Measurements from ENCODE around the gene REEP5. TPM values are rescaled to one million over a fixed set of nuclear protein-coding genes. Genes with fewer than 3 reads are reported as not detected.
A peak's percentile ranks its signal among the peaks of the same experiment; 100 is the strongest.
"Not testable (repeated sequence)": the region's sequence is repeated elsewhere in the genome, so short reads cannot be mapped to it uniquely, and the experiment has no call there.

Gene REEP5
- total RNA-seq, 2 donors from 2014 or later: 51.0 to 63.8 TPM

- no peaks in the 10 kb centered on the region for H3K9me3 Mint-ChIP-seq
- ATAC-seq (replicated peaks in 1 of 2): peak in 1 of 2 donors; percentile 16
- H3K4me3 Mint-ChIP-seq: peak overlapping the region; percentile 83 to 98
- H3K36me3 Mint-ChIP-seq (ENCODE audit: insufficient read depth in 2 of 2): peaks cover 6 to 9% of the 10 kb centered on the region in 2 donors
- no peaks in the 10 kb centered on the region for H3K27me3 Mint-ChIP-seq (ENCODE audit: low read depth)
- DNase-seq: peak; percentile 11 to 31
- H3K27ac Mint-ChIP-seq: peak overlapping the region; percentile 83
- H3K4me1 Mint-ChIP-seq (ENCODE audit: low read depth): peaks cover 64% of the 10 kb centered on the region
Measured at GRCh38 chr5:112923148-112923917, 1.3 kb upstream of the REEP5 start.

DNA sequence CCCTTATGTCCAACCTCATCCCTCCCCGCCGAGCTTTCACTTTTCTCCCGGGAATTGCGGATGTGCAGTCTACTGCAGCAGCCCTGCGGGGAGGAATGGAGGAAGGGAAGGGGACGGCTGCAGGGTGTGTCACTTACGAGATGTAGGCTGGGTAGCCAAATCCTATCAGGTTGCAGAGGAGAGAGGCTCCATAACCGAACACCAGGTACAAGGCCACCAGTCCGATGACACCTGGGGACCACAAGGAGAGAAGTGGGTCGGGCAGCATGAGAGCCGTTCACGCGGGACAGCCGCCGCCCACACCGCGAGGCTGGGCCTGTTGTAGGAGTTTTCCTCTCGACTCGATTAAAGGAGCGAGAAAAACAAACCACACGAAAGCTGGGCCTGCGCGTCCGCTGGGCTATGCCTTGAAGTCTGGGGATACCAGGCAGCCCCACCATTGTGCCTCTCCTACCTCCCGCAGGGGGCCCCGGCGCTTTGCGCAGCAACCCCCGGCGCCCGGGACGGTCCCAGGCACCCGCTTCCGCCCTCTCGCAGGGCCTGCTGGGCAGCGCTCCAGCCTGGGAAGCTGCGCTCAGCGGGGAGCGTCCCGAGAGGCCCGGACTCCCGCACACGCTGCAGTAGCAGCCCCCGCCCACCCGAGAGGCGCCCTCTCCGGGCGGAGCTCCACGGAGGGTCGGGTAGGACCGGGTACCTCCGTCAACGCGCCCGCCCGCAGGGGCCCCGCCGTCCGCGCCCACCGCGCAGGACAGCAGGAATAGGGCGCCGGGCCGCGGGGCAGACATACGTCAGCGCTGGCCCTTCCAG lies 798 bp downstream of the REEP5 start:
- Mint-ChIP-seq H3K27ac (peak overlapping the region; percentile 92), H3K9me3 (no peaks in the 10 kb centered on the region), H3K4me3 (peak overlapping the region; percentile 83 to 98), H3K27me3 (ENCODE audit: low read depth) (no peaks in the 10 kb centered on the region), H3K36me3 (ENCODE audit: insufficient read depth in 2 of 2) (peaks cover 6 to 19% of the 10 kb centered on the region in 2 donors), H3K4me1 (ENCODE audit: low read depth) (peaks cover 76% of the 10 kb centered on the region)
- DNase-seq (peak; percentile 70), ATAC-seq (replicated peaks in 1 of 2) (peak; percentile 59 to 63)

- H3K9me3 Mint-ChIP-seq: no peaks in the 10 kb centered on the region
- H3K4me1 Mint-ChIP-seq (ENCODE audit: low read depth): peaks cover 88% of the 10 kb centered on the region
- H3K27ac Mint-ChIP-seq: peak overlapping the region; percentile 92
- peaks cover 9 to 26% of the 10 kb centered on the region in 2 donors for H3K36me3 Mint-ChIP-seq (ENCODE audit: insufficient read depth in 2 of 2)
- H3K27me3 Mint-ChIP-seq (ENCODE audit: low read depth): no peaks in the 10 kb centered on the region
- peak overlapping the region; percentile 83 to 98 for H3K4me3 Mint-ChIP-seq
- ATAC-seq (replicated peaks in 1 of 2) (peak; percentile 25 to 44), DNase-seq (no peak)
Measured at GRCh38 chr5:112919972-112920371, 2.1 kb downstream of the REEP5 start.

DNA sequence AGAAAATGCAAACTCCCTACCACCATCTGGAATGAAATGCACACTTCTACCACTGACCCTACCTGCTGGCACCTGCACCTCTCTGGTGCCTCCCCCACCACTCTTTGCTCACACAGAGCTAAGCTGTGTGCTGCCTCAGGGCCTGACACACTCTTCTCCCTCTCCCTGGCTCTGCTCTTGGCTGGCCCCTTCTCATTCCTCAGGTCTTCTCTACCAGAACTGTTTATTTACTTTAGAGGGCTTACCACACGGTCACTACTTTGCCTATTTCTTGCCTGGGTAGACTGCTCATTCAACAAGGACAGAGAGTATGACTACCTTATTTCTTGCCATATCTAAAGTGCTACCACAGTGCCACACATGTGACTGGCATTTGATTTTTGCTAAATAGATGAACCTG lies 3.3 kb downstream of the REEP5 start:
- H3K36me3 Mint-ChIP-seq (ENCODE audit: insufficient read depth in 2 of 2): peaks cover 9 to 27% of the 10 kb centered on the region in 2 donors
- H3K4me3 Mint-ChIP-seq: peak overlapping the region in 1 of 2 donors; percentile 30
- H3K27me3 Mint-ChIP-seq (ENCODE audit: low read depth): no peaks in the 10 kb centered on the region
- H3K9me3 Mint-ChIP-seq: no peaks in the 10 kb centered on the region
- H3K4me1 Mint-ChIP-seq (ENCODE audit: low read depth): peaks cover 86% of the 10 kb centered on the region
- ATAC-seq (replicated peaks in 1 of 2) (no peak), DNase-seq (no peak)
- H3K27ac Mint-ChIP-seq: no peak overlapping the region

- Mint-ChIP-seq H3K4me1 (ENCODE audit: low read depth) (peaks cover 84% of the 10 kb centered on the region), H3K27ac (no peak overlapping the region), H3K27me3 (ENCODE audit: low read depth) (no peaks in the 10 kb centered on the region), H3K36me3 (ENCODE audit: insufficient read depth in 2 of 2) (peaks cover 10 to 30% of the 10 kb centered on the region in 2 donors), H3K4me3 (peak overlapping the region in 1 of 2 donors; percentile 30), H3K9me3 (no peaks in the 10 kb centered on the region)
- no peak for ATAC-seq (replicated peaks in 1 of 2)
- no peak for DNase-seq
Measured at GRCh38 chr5:112918136-112918535, 3.9 kb downstream of the REEP5 start.

- H3K27ac Mint-ChIP-seq: no peak overlapping the region
- DNase-seq (no peak), ATAC-seq (replicated peaks in 1 of 2) (no peak)
- H3K4me3 Mint-ChIP-seq: no peak overlapping the region
- peaks cover 84% of the 10 kb centered on the region for H3K4me1 Mint-ChIP-seq (ENCODE audit: low read depth)
- H3K27me3 Mint-ChIP-seq (ENCODE audit: low read depth): no peaks in the 10 kb centered on the region
- peaks cover 11 to 37% of the 10 kb centered on the region in 2 donors for H3K36me3 Mint-ChIP-seq (ENCODE audit: insufficient read depth in 2 of 2)
- H3K9me3 Mint-ChIP-seq: no peaks in the 10 kb centered on the region
Measured at GRCh38 chr5:112917453-112917995, 4.5 kb downstream of the REEP5 start.

DNA sequence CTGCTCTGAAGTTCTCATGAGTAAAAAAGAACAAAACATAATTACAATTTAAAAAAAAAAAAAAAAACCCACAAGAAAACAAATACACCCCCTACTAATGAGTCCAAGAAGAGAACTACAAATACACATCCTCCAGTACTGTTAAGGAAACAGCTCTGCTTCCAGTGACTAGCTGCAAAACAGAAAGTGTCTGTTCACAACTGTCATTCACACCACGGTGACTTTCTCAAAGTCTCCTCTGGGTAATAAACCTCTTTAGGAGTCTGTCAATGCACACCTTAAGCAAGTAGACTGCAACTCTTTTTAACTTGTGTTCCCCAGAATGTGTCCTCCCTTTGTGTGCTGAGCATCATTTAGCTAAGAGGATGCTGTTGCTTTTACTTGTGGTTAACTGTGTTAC lies 6.2 kb downstream of the REEP5 start:
- ATAC-seq (replicated peaks in 1 of 2) (peak in 1 of 2 donors; percentile 45), DNase-seq (no peak)
- H3K27ac Mint-ChIP-seq: peak overlapping the region; percentile 4
- H3K4me3 Mint-ChIP-seq: peak overlapping the region; percentile 6 to 45
- no peaks in the 10 kb centered on the region for H3K9me3 Mint-ChIP-seq
- peaks cover 8 to 41% of the 10 kb centered on the region in 2 donors for H3K36me3 Mint-ChIP-seq (ENCODE audit: insufficient read depth in 2 of 2)
- H3K4me1 Mint-ChIP-seq (ENCODE audit: low read depth): peaks cover 85% of the 10 kb centered on the region
- no peaks in the 10 kb centered on the region for H3K27me3 Mint-ChIP-seq (ENCODE audit: low read depth)

- no peaks in the 10 kb centered on the region for H3K9me3 Mint-ChIP-seq
- H3K4me3 Mint-ChIP-seq: no peak overlapping the region
- DNase-seq (no peak), ATAC-seq (replicated peaks in 1 of 2) (peak; percentile 30 to 53)
- peaks cover 12 to 45% of the 10 kb centered on the region in 2 donors for H3K36me3 Mint-ChIP-seq (ENCODE audit: insufficient read depth in 2 of 2)
- peaks cover 76% of the 10 kb centered on the region for H3K4me1 Mint-ChIP-seq (ENCODE audit: low read depth)
- H3K27me3 Mint-ChIP-seq (ENCODE audit: low read depth): no peaks in the 10 kb centered on the region
- peak overlapping the region; percentile 67 for H3K27ac Mint-ChIP-seq
Measured at GRCh38 chr5:112914584-112914983, 7.4 kb downstream of the REEP5 start.

- ATAC-seq (replicated peaks in 1 of 2) (no peak), DNase-seq (no peak)
- H3K4me1 Mint-ChIP-seq (ENCODE audit: low read depth): peaks cover 40% of the 10 kb centered on the region
- no peaks in the 10 kb centered on the region for H3K27me3 Mint-ChIP-seq (ENCODE audit: low read depth)
- no peak overlapping the region for H3K4me3 Mint-ChIP-seq
- H3K36me3 Mint-ChIP-seq (ENCODE audit: insufficient read depth in 2 of 2): peaks cover 7 to 42% of the 10 kb centered on the region in 2 donors
- no peak overlapping the region for H3K27ac Mint-ChIP-seq
- H3K9me3 Mint-ChIP-seq: no peaks in the 10 kb centered on the region
Measured at GRCh38 chr5:112910529-112910928, 11.5 kb downstream of the REEP5 start.

GRCh38 chr5:112908854-112909253 lies 13.2 kb downstream of the REEP5 start:
- Mint-ChIP-seq H3K27me3 (ENCODE audit: low read depth) (no peaks in the 10 kb centered on the region), H3K4me3 (no peak overlapping the region), H3K9me3 (no peaks in the 10 kb centered on the region), H3K27ac (peak overlapping the region; percentile 38), H3K4me1 (ENCODE audit: low read depth) (peaks cover 25% of the 10 kb centered on the region), H3K36me3 (ENCODE audit: insufficient read depth in 2 of 2) (peaks cover 6 to 39% of the 10 kb centered on the region in 2 donors)
- ATAC-seq (replicated peaks in 1 of 2) (no peak), DNase-seq (no peak)

DNA sequence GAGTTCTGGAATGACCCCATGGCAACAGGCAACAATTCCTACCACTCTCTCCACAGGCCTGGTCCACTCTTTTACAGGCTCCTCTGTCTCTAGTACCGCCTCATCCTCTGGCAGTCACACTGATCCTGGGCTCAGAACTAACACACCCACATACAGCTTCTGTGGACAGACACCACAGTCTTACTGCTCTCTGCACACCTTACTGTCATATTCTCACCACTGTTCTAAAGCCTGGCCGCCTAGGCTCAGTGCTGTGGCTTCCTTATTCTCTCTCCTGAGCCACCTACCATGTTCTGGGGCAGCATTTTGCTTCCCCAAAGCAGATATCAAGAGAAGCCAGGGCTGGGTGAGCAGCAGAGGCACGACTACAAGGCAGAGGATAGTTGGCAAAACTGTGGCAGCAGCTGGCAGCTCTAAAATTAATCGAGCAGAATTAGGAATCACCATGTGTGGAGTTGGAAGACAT lies 14.8 kb downstream of the REEP5 start:
- no peak overlapping the region for H3K4me3 Mint-ChIP-seq
- peaks cover 25% of the 10 kb centered on the region for H3K4me1 Mint-ChIP-seq (ENCODE audit: low read depth)
- DNase-seq (no peak), ATAC-seq (replicated peaks in 1 of 2) (peak in 1 of 2 donors; percentile 44)
- H3K27ac Mint-ChIP-seq: no peak overlapping the region
- no peaks in the 10 kb centered on the region for H3K9me3 Mint-ChIP-seq
- peaks cover 3 to 29% of the 10 kb centered on the region in 2 donors for H3K36me3 Mint-ChIP-seq (ENCODE audit: insufficient read depth in 2 of 2)
- H3K27me3 Mint-ChIP-seq (ENCODE audit: low read depth): no peaks in the 10 kb centered on the region

- no peak for ATAC-seq (replicated peaks in 1 of 2)
- no peak for DNase-seq
- H3K27me3 Mint-ChIP-seq (ENCODE audit: low read depth): no peaks in the 10 kb centered on the region
- H3K4me3 Mint-ChIP-seq: no peak overlapping the region
- no peak overlapping the region for H3K27ac Mint-ChIP-seq
- H3K4me1 Mint-ChIP-seq (ENCODE audit: low read depth): peaks cover 25% of the 10 kb centered on the region
- no peaks in the 10 kb centered on the region for H3K9me3 Mint-ChIP-seq
- H3K36me3 Mint-ChIP-seq (ENCODE audit: insufficient read depth in 2 of 2): peaks cover 3 to 27% of the 10 kb centered on the region in 2 donors
Measured at GRCh38 chr5:112906637-112907036, 15.4 kb downstream of the REEP5 start.

DNA sequence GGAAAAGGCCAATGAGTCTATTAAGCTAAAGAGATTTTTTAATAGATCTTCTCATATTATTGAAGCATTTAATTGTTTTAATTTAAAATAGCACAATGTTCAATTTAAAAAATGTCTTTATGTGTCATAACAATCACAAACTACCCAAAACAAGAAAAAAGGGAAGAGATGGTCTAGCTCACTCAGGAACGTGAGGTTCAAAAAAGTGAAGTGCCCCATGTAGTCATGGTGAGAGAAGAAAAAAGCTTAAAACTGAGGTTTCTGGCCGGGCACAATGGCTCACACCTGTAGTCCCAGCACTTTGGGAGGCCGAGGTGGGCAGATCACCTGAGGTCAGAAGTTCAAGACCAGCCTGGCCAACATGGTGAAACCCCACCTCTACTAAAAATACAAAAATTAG lies 17.0 kb downstream of the REEP5 start:
- ATAC-seq (replicated peaks in 1 of 2); DNase-seq; H3K27ac Mint-ChIP-seq; H3K9me3 Mint-ChIP-seq; H3K27me3 Mint-ChIP-seq (ENCODE audit: low read depth); H3K4me3 Mint-ChIP-seq: not testable (repeated sequence)
- peaks cover 15% of the 10 kb centered on the region for H3K4me1 Mint-ChIP-seq (ENCODE audit: low read depth)
- H3K36me3 Mint-ChIP-seq (ENCODE audit: insufficient read depth in 2 of 2): peaks cover 3 to 28% of the 10 kb centered on the region in 2 donors

Measured in activated T-cell treated with anti-CD3 and anti-CD28 coated beads, Interleukin-2, amount 50 U/mL, for 72 hours (primary cell).